ENCODE results near the gene HCN1.

HCN1 gene

GRCh38 chr5:45696206-45696836 lies at the start of gene HCN1:
HCN1 (minus strand) TSS chr5:45696380.
- peak; percentile 77 for DNase-seq

- no peak for DNase-seq
Measured at GRCh38 chr5:45741110-45741509, 44.9 kb upstream of the HCN1 start.

GRCh38 chr5:45737153-45737552 lies 41.0 kb upstream of the HCN1 start:
- no peak for DNase-seq

GRCh38 chr5:45725537-45725936 lies 29.4 kb upstream of the HCN1 start:
- DNase-seq = no peak

GRCh38 chr5:45697201-45697600 lies 1.0 kb upstream of the HCN1 start:
- DNase-seq = no peak

- no peak for DNase-seq
Measured at GRCh38 chr5:45695804-45696156, 400 bp downstream of the HCN1 start.

GRCh38 chr5:45694971-45695803 lies 993 bp downstream of the HCN1 start:
- DNase-seq = no peak

GRCh38 chr5:45694255-45694814 lies 1.8 kb downstream of the HCN1 start:
- no peak for DNase-seq

- no peak for DNase-seq
Measured at GRCh38 chr5:45692481-45692880, 3.7 kb downstream of the HCN1 start.

- no peak for DNase-seq
Measured at GRCh38 chr5:45691656-45692055, 4.5 kb downstream of the HCN1 start.

GRCh38 chr5:45687701-45688100 lies 8.5 kb downstream of the HCN1 start:
- no peak for DNase-seq

GRCh38 chr5:45686620-45687019 lies 9.6 kb downstream of the HCN1 start:
- no peak for DNase-seq

- DNase-seq = no peak
Measured at GRCh38 chr5:45684118-45684517, 12.1 kb downstream of the HCN1 start.

- DNase-seq = no peak
Measured at GRCh38 chr5:45680950-45681349, 15.2 kb downstream of the HCN1 start.

- no peak for DNase-seq
Measured at GRCh38 chr5:45677524-45677923, 18.7 kb downstream of the HCN1 start.

GRCh38 chr5:45672271-45672670 lies 23.9 kb downstream of the HCN1 start:
- no peak for DNase-seq

- DNase-seq = no peak
Measured at GRCh38 chr5:45648744-45649143, 47.4 kb downstream of the HCN1 start.

- no peak for DNase-seq
Measured at GRCh38 chr5:45643056-45643455, 53.1 kb downstream of the HCN1 start.

- DNase-seq = no peak
Measured at GRCh38 chr5:45642370-45642769, 53.8 kb downstream of the HCN1 start.

GRCh38 chr5:45639040-45639439 lies 57.1 kb downstream of the HCN1 start:
- no peak for DNase-seq

- DNase-seq = no peak
Measured at GRCh38 chr5:45627076-45627656, 69.0 kb downstream of the HCN1 start.

- peak; percentile 5 for DNase-seq
Measured at GRCh38 chr5:45623832-45624231, 72.3 kb downstream of the HCN1 start.

- DNase-seq = no peak
Measured at GRCh38 chr5:45622365-45622764, 73.8 kb downstream of the HCN1 start.

- DNase-seq = no peak
Measured at GRCh38 chr5:45617859-45618416, 78.2 kb downstream of the HCN1 start.

Measured in NCI-H2029 (cell line).